GM13976 (cell line): Measurements from ENCODE around the gene CEPT1.

ENCODE experiments used
- DNase-seq: peaks from one replicate; pipeline ENCODE4 v3.0.0; 2012; ENCODE audit warnings: low spot score
- in situ Hi-C: fragments of 300-500 bp; cut with MboI; formaldehyde crosslinking; loops from one replicate; pipeline ENCODE4 v1.12.0; 2022; ENCODE audit warnings: low sequenced_read_pairs, mixed read lengths, inconsistent platforms; ENCODE audit not compliant: unreplicated experiment
- TF ChIP-seq, protein P1 (sequence below): IDR thresholded peaks from 2 replicates; pipeline ENCODE4 v1.5.1; 2012; ENCODE audit warnings: borderline replicate concordance, mild to moderate bottlenecking; ENCODE audit not compliant: insufficient read depth; ENCODE audit errors: extremely low read depth, missing control alignments, control extremely low read depth

CEPT1 gene

DNA sequence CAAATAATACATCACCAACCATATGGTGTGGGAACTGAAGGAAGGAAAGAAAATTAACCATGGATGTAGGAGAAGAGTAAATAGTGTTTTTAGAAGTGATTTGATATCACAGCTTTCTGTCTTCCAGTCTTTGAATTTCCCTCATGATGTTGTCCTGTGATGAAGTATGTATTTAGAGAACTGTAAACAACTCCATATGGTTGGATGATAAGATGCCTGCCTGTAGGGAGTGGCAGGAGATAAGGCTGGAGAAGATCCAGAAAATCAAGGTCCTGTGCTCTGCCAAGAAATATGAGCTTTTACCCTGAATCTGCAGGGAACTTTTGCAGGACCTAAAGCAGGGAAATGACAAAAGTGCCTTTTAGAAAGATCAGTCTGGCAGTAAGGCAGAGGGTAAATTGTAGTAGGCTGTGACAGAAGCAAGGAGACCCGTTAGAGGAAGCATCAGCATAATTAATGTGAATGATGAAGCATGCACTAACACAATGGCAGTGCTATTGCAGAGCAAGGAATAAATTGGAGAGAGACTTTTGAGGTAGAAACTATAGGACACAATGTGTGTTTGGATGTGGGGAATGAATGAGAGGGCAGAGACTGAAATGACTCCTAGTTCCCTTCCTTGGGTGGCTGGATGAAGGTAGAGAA, 21.9 kb downstream of the CEPT1 start:
- no peak for DNase-seq
- TF ChIP-seq, protein P1, sequence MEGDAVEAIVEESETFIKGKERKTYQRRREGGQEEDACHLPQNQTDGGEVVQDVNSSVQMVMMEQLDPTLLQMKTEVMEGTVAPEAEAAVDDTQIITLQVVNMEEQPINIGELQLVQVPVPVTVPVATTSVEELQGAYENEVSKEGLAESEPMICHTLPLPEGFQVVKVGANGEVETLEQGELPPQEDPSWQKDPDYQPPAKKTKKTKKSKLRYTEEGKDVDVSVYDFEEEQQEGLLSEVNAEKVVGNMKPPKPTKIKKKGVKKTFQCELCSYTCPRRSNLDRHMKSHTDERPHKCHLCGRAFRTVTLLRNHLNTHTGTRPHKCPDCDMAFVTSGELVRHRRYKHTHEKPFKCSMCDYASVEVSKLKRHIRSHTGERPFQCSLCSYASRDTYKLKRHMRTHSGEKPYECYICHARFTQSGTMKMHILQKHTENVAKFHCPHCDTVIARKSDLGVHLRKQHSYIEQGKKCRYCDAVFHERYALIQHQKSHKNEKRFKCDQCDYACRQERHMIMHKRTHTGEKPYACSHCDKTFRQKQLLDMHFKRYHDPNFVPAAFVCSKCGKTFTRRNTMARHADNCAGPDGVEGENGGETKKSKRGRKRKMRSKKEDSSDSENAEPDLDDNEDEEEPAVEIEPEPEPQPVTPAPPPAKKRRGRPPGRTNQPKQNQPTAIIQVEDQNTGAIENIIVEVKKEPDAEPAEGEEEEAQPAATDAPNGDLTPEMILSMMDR = no peak
- in situ Hi-C loops = no loop called here

DNA sequence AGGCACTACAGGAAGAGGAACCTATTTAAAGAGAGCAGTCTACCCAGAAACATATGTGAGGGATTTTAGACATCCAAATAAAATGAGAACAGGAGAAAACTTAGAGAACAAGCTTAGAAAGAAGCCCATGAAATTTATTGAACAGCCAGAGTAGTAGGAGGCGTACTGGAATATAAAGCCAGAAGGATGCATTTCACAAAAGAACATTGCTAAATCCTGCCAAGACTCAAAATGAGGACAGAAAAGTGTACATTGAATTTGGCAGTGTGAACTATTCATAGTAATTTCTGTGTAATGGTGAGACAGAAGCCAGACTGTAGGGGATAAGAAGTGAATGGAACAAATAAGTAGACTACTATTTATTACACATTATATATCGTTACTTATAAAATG, 22.5 kb downstream of the CEPT1 start:
- TF ChIP-seq, protein P1 = no peak
- in situ Hi-C loops = no loop called here
- no peak for DNase-seq

DNA sequence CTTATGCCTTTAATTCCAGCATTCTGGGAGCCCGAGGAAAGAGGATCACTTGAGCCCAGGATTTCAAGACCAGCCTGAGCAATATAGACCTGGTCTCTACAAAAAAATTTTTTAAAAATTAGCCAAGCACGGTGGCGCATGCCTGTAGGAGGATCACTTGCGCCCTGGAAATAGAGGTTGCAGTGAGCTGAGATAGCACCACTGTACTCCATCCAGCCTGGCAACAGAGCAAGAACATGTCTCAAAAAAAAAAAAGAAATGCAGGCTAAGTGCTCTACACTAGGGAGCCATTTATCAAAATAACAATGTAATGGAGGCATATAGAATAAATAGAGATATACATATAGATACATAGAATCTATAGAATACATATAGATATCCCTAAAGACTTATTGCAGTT, 23.3 kb downstream of the CEPT1 start:
- in situ Hi-C loops = no loop called here
- DNase-seq = no peak
- TF ChIP-seq, protein P1 = no peak

DNA sequence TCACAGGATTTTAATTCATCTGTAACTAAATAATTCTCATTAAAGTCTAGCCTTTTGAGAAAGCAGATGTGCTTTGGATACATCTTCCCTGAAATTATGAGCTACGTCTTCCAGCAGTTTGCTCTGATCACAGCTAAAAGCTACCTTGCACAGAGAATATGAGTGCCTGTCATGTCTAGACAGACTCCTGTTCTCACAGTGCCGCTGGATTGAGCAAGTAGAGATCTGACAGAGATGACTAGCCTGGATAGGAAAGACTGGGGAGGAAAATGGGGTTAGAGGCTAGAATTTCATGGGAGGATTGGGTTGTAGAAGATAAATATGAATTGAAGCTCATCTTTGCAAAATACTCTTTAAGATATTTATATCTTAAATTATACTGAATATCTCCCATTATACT, 24.1 kb downstream of the CEPT1 start:
- TF ChIP-seq, protein P1 = no peak
- in situ Hi-C loops = no loop called here
- no peak for DNase-seq

DNA sequence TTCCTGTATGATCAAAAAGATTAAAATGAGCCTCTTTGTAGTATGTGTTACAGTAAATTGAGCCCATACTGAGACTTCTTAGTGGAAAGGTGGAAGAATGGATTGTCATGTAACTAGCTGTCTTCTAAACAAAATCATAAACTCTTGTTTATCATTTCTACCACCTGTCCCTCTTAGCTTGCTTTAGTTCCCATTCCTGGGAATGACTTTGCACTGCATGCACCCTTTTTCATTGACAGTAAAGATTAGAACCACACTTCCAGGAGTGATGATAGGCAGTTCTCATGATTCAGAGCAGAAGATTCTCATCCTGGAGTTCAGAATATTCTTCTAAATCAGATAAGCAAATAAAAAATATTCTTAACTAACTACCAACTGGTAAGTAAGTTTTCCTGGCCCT, 32.4 kb downstream of the CEPT1 start:
- TF ChIP-seq, protein P1 = no peak
- in situ Hi-C loops = no loop called here
- DNase-seq = no peak

DNA sequence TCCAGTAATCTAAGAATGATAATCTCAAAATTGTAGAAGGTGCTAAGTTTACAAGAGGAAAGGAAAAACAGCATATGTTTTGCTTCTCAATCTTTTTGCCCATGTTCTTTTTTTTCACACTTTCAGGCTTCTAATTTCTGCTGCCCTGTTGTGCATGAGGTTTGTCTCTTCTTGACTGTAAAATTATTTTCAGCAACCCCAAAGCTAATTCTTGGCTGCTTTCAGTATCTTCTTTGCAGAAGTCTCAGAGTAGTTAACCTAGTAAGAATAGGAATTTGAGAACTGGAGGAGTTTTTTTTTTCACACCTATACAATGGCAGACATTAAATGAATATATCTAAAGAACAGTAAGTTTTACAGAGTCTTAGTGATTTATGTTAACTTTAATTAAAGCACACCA, 34.0 kb downstream of the CEPT1 start:
- TF ChIP-seq, protein P1 = no peak
- in situ Hi-C loops = no loop called here
- no peak for DNase-seq
